Neural cell (in vitro differentiated cells): ENCODE data around the gene RSPO4. TPM values are rescaled to one million over a fixed set of nuclear protein-coding genes. Genes with fewer than 3 reads are reported as not detected.
"Not testable (repeated sequence)": the region's sequence is repeated elsewhere in the genome, so short reads cannot be mapped to it uniquely, and the experiment has no call there.

Experiments used
- H2AFZ ChIP-seq: fragments of 200-600, 300-800 bp; sonication (generic), shearing (Covaris generic); 2 replicates; pipeline ENCODE4 v1.6.0; 2014; ENCODE audit warnings: low read depth, mild to moderate bottlenecking, antibody characterized with exemption, low read length, moderate library complexity
- H3F3A ChIP-seq: fragments of 200-600 bp; shearing (Covaris generic); 2 replicates; pipeline ENCODE4 v1.6.1; 2016; ENCODE audit warnings: mild to moderate bottlenecking, moderate library complexity, mixed read lengths, antibody characterized with exemption, low read length; ENCODE audit not compliant: insufficient read depth, poor library complexity, severe bottlenecking
- H3K27ac ChIP-seq: fragments of 200-600, 300-800 bp; sonication (generic), shearing (Covaris generic); 2 replicates; pipeline ENCODE4 v1.5.1; 2014; ENCODE audit warnings: mild to moderate bottlenecking, low read length, moderate library complexity
- H3K27me3 ChIP-seq: fragments of 300-800, 200-600 bp; sonication (generic), shearing (Covaris generic); 2 replicates; pipeline ENCODE4 v1.6.0; 2014; ENCODE audit warnings: mild to moderate bottlenecking, low read depth, low read length, moderate library complexity; ENCODE audit not compliant: insufficient read depth
- H3K36me3 ChIP-seq: fragments of 300-800, 200-600 bp; sonication (generic), shearing (Covaris generic); 2 replicates; pipeline ENCODE4 v1.5.1; 2014; ENCODE audit warnings: mild to moderate bottlenecking, antibody characterized with exemption, low read length, moderate library complexity; ENCODE audit not compliant: insufficient read depth
- H3K4me2 ChIP-seq: fragments of 300-800, 200-600 bp; sonication (generic), shearing (Covaris generic); 2 replicates; pipeline ENCODE4 v1.6.0; 2014; ENCODE audit warnings: mild to moderate bottlenecking, low read length
- H3K4me3 ChIP-seq: fragments of 300-800, 200-600 bp; sonication (generic), shearing (Covaris generic); 2 replicates; pipeline ENCODE4 v1.5.1; 2014; ENCODE audit warnings: mild to moderate bottlenecking, low read length, moderate library complexity
- H3K79me2 ChIP-seq: fragments of 200-600 bp; shearing (Covaris generic); replicated peaks from 2 replicates; pipeline ENCODE4 v1.6.0; 2014; ENCODE audit warnings: mild to moderate bottlenecking, low read length, moderate library complexity; ENCODE audit not compliant: insufficient read depth
- H3K9ac ChIP-seq: fragments of 300-800, 200-600 bp; sonication (generic), shearing (Covaris generic); 2 replicates; pipeline ENCODE4 v1.6.1; 2016; ENCODE audit warnings: mild to moderate bottlenecking, low read length, mixed read lengths
- H3K9me2 ChIP-seq: fragments of 200-600 bp; shearing (Covaris generic); 2 replicates; pipeline ENCODE4 v1.6.1; 2016; ENCODE audit warnings: mild to moderate bottlenecking, low read length, mixed read lengths; ENCODE audit not compliant: insufficient read depth
- H3K9me3 ChIP-seq: fragments of 200-600, 300-800 bp; sonication (generic), shearing (Covaris generic); 2 replicates; pipeline ENCODE4 v1.6.1; 2016; ENCODE audit warnings: mild to moderate bottlenecking, mixed run types, low read length, moderate library complexity, mixed read lengths
- H4K20me1 ChIP-seq: fragments of 200-600 bp; shearing (Covaris generic); 2 replicates; pipeline ENCODE4 v1.6.1; 2016; ENCODE audit warnings: mild to moderate bottlenecking, mixed run types; ENCODE audit not compliant: insufficient read depth
- EP300 ChIP-seq: fragments of 450-650 bp; conservative IDR thresholded peaks from 2 replicates; pipeline ENCODE4 v1.6.1; 2014; ENCODE audit warnings: antibody characterized with exemption, mild to moderate bottlenecking, moderate library complexity; ENCODE audit not compliant: poor library complexity, severe bottlenecking
- EZH2 ChIP-seq: fragments of 200-600, 300-800 bp; shearing (Covaris generic), sonication (generic); IDR thresholded peaks from 2 replicates; pipeline ENCODE4 v1.6.1; 2014; ENCODE audit warnings: antibody characterized with exemption, low read length, borderline replicate concordance, mild to moderate bottlenecking; ENCODE audit not compliant: insufficient read depth, poor library complexity, severe bottlenecking
- MXI1 ChIP-seq: fragments of 450-650 bp; conservative IDR thresholded peaks from 2 replicates; pipeline ENCODE4 v1.6.1; 2014; ENCODE audit warnings: antibody characterized with exemption, mild to moderate bottlenecking; ENCODE audit not compliant: poor library complexity, severe bottlenecking
- POLR2AphosphoS5 ChIP-seq: IDR thresholded peaks from 2 replicates; pipeline ENCODE4 v1.6.1; 2012
- RAD21 ChIP-seq: fragments of 450-650 bp; conservative IDR thresholded peaks from 2 replicates; pipeline ENCODE4 v1.6.1; 2014; ENCODE audit warnings: antibody characterized with exemption, mild to moderate bottlenecking, moderate library complexity
- SMC3 ChIP-seq: fragments of 450-650 bp; conservative IDR thresholded peaks from 2 replicates; pipeline ENCODE4 v1.6.1; 2014; ENCODE audit warnings: antibody characterized with exemption, mild to moderate bottlenecking, moderate library complexity; ENCODE audit not compliant: poor library complexity
- TAF1 ChIP-seq: IDR thresholded peaks from 2 replicates; pipeline ENCODE4 v1.6.1; 2012; ENCODE audit warnings: low read depth
- polyA plus RNA-seq: library from polyadenylated mRNA; depleted of rRNA; stranded (reverse); fragments of >200 nt; gene quantifications from 2 replicates; pipeline ENCODE4 v1.2.3, GENCODE V29; 2014
- TF ChIP-seq, protein P1 (sequence below): IDR thresholded peaks from 2 replicates; pipeline ENCODE4 v1.6.1; 2012; ENCODE audit warnings: borderline replicate concordance
- TF ChIP-seq, protein P2 (sequence below): fragments of 450-650 bp; IDR thresholded peaks from 2 replicates; pipeline ENCODE4 v1.5.1; 2014; ENCODE audit warnings: antibody characterized with exemption, mild to moderate bottlenecking, moderate library complexity; ENCODE audit not compliant: poor library complexity, severe bottlenecking

RSPO4 gene
- polyA plus RNA-seq, 1 donor from 2014 or later: 0.19 TPM

DNA sequence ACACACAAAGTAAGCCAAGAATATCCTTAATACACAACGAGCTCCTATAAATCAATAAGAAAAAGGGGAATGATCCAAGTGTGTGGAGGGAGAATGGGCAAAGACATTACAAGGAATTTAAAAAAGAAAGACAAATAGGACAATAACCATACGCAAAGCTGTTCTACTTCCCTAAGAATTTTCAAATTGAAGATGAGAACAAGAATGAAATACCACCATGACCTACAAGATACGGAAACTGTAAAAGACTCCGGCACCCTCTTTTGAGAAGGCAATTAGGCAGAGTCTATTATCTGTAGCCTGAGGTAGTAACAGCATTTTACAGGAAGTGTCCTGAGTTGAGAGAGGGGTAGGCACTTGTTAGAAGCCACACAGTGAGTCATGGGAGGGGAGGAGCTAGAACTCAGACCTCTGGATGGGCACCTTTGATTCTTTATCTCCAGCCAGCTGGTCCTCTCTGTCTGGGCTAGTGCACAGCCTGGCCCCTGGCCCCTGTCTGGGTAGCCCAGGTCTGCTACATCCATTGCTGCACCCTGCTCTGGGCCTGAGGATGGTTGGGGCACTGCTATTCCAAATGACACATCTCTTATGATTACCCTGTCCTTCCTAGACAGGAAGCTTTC lies 15.3 kb downstream of the RSPO4 start:
- TF ChIP-seq TAF1: no peak
- no peak for TF ChIP-seq EP300
- no peak for TF ChIP-seq RAD21
- no peak for TF ChIP-seq MXI1
- TF ChIP-seq, protein P1, sequence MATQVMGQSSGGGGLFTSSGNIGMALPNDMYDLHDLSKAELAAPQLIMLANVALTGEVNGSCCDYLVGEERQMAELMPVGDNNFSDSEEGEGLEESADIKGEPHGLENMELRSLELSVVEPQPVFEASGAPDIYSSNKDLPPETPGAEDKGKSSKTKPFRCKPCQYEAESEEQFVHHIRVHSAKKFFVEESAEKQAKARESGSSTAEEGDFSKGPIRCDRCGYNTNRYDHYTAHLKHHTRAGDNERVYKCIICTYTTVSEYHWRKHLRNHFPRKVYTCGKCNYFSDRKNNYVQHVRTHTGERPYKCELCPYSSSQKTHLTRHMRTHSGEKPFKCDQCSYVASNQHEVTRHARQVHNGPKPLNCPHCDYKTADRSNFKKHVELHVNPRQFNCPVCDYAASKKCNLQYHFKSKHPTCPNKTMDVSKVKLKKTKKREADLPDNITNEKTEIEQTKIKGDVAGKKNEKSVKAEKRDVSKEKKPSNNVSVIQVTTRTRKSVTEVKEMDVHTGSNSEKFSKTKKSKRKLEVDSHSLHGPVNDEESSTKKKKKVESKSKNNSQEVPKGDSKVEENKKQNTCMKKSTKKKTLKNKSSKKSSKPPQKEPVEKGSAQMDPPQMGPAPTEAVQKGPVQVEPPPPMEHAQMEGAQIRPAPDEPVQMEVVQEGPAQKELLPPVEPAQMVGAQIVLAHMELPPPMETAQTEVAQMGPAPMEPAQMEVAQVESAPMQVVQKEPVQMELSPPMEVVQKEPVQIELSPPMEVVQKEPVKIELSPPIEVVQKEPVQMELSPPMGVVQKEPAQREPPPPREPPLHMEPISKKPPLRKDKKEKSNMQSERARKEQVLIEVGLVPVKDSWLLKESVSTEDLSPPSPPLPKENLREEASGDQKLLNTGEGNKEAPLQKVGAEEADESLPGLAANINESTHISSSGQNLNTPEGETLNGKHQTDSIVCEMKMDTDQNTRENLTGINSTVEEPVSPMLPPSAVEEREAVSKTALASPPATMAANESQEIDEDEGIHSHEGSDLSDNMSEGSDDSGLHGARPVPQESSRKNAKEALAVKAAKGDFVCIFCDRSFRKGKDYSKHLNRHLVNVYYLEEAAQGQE: no peak
- no peak for TF ChIP-seq SMC3
- no peak for TF ChIP-seq POLR2AphosphoS5
- TF ChIP-seq EZH2: no peak
- TF ChIP-seq, protein P2, sequence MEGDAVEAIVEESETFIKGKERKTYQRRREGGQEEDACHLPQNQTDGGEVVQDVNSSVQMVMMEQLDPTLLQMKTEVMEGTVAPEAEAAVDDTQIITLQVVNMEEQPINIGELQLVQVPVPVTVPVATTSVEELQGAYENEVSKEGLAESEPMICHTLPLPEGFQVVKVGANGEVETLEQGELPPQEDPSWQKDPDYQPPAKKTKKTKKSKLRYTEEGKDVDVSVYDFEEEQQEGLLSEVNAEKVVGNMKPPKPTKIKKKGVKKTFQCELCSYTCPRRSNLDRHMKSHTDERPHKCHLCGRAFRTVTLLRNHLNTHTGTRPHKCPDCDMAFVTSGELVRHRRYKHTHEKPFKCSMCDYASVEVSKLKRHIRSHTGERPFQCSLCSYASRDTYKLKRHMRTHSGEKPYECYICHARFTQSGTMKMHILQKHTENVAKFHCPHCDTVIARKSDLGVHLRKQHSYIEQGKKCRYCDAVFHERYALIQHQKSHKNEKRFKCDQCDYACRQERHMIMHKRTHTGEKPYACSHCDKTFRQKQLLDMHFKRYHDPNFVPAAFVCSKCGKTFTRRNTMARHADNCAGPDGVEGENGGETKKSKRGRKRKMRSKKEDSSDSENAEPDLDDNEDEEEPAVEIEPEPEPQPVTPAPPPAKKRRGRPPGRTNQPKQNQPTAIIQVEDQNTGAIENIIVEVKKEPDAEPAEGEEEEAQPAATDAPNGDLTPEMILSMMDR: no peak

DNA sequence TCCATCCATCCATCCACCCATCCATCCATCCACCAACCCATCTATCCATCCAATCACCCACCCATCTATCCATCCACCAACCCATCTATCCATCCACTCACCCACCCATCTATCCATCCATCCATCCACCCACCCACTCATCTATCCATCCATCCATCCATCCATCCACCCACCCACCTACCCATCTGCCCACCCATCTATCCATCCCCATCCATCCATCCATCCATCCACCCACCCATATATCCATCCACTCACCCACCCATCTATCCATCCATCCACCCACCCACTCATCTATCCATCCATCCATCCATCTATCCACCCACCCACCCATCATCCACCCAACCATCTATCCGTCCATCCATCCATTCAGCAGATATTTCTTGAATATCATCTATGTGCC lies 17.1 kb downstream of the RSPO4 start:
- not testable (repeated sequence) for H3K9me2 ChIP-seq, H3K27ac ChIP-seq, H3K27me3 ChIP-seq, H3K4me2 ChIP-seq, H3K79me2 ChIP-seq, H2AFZ ChIP-seq, H3K9ac ChIP-seq, H3K4me3 ChIP-seq, H3K36me3 ChIP-seq, H3F3A ChIP-seq, H3K9me3 ChIP-seq, H4K20me1 ChIP-seq

More for the DNA sequence above, 15.3 kb downstream of the RSPO4 start:
- Histone ChIP-seq H3K27ac (no peak overlapping the region), H3K79me2 (no peaks in the 10 kb centered on the region), H4K20me1 (no peaks in the 10 kb centered on the region), H3K36me3 (no peaks in the 10 kb centered on the region), H3K9me2 (no peaks in the 10 kb centered on the region), H3K4me2 (no peak overlapping the region), H3K9me3 (no peaks in the 10 kb centered on the region), H3K27me3 (no peaks in the 10 kb centered on the region), H3K9ac (no peak overlapping the region), H2AFZ (no peak overlapping the region), H3F3A (no peaks in the 10 kb centered on the region), H3K4me3 (no peak overlapping the region)

DNA sequence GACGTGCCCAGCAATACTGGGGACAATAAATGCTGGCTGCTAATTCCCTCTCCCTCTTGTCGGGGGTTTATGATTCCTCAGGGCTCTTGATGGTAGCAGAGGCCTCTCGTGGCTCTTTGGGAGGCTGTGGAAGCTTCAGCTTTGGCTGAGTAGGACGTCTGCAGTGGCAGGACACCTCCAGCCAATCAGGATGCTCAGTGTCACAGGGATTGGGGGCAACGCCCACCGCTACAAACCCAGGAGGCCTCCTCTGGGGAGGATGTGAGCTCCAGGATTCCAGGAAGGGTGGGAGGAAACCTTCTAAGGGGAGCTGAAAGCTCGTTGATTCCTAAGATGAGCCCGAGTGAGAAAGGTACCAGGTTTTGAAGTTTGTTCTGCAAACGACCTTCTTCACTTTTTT lies 19.4 kb downstream of the RSPO4 start:
- Histone ChIP-seq H3K9me2 (no peaks in the 10 kb centered on the region), H3K36me3 (no peaks in the 10 kb centered on the region), H3K4me3 (no peak overlapping the region), H3K27ac (no peak overlapping the region), H3K9ac (no peak overlapping the region), H3K9me3 (no peaks in the 10 kb centered on the region), H3K79me2 (no peaks in the 10 kb centered on the region), H4K20me1 (no peaks in the 10 kb centered on the region), H3F3A (no peaks in the 10 kb centered on the region), H3K4me2 (no peak overlapping the region), H2AFZ (no peak overlapping the region), H3K27me3 (no peaks in the 10 kb centered on the region)
- TF ChIP-seq POLR2AphosphoS5 (no peak), TAF1 (no peak)
